Stimulated activated naive CD8-positive, alpha-beta T cell treated with anti-CD3 and anti-CD28 coated beads, Interleukin-15, Interleukin-2, amounts not matched to agents 100 U/mL and 50 U/mL, for 24 hours (primary cell): ENCODE measurements around the gene ZCRB1.

Source experiments
- ATAC-seq: fragments of 150-1000 bp; cut with Tn5 transposase; one replicate; pipeline ENCODE4 v1.10.0; 2021
- DNase-seq: peaks from one replicate; pipeline ENCODE4 v3.0.0; 2021

Gene ZCRB1

GRCh38 chr12:42281278-42281677 is 44.6 kb downstream of the ZCRB1 start:
- no peak for DNase-seq
- no peak for ATAC-seq

- no peak for DNase-seq
- ATAC-seq: no peak
Observed at GRCh38 chr12:42278128-42278510, 47.8 kb downstream of the ZCRB1 start.

GRCh38 chr12:42277396-42278127 is 48.3 kb downstream of the ZCRB1 start:
- DNase-seq: no peak
- no peak for ATAC-seq

- DNase-seq (no peak), ATAC-seq (no peak)
Observed at GRCh38 chr12:42275499-42275898, 50.4 kb downstream of the ZCRB1 start.

GRCh38 chr12:42273706-42274105 is 52.2 kb downstream of the ZCRB1 start:
- DNase-seq: no peak
- ATAC-seq: no peak

GRCh38 chr12:42270596-42270995 is 55.3 kb downstream of the ZCRB1 start:
- ATAC-seq: no peak
- no peak for DNase-seq

- ATAC-seq (no peak), DNase-seq (no peak)
Observed at GRCh38 chr12:42267413-42268190, 58.3 kb downstream of the ZCRB1 start.

GRCh38 chr12:42266579-42267230 is 59.2 kb downstream of the ZCRB1 start:
- DNase-seq: no peak
- peak; percentile 19 for ATAC-seq

GRCh38 chr12:42262271-42262670 is 63.6 kb downstream of the ZCRB1 start:
- ATAC-seq (no peak), DNase-seq (no peak)
